HG03108 (cell line): ENCODE measurements around the gene MICAL2.

Experiments
- ATAC-seq: cut with Tn5 transposase; IDR thresholded peaks from one replicate; pipeline ENCODE4 v1.9.1; 2021; ENCODE audit warnings: moderate library complexity; ENCODE audit not compliant: unreplicated experiment

The MICAL2 gene

DNA sequence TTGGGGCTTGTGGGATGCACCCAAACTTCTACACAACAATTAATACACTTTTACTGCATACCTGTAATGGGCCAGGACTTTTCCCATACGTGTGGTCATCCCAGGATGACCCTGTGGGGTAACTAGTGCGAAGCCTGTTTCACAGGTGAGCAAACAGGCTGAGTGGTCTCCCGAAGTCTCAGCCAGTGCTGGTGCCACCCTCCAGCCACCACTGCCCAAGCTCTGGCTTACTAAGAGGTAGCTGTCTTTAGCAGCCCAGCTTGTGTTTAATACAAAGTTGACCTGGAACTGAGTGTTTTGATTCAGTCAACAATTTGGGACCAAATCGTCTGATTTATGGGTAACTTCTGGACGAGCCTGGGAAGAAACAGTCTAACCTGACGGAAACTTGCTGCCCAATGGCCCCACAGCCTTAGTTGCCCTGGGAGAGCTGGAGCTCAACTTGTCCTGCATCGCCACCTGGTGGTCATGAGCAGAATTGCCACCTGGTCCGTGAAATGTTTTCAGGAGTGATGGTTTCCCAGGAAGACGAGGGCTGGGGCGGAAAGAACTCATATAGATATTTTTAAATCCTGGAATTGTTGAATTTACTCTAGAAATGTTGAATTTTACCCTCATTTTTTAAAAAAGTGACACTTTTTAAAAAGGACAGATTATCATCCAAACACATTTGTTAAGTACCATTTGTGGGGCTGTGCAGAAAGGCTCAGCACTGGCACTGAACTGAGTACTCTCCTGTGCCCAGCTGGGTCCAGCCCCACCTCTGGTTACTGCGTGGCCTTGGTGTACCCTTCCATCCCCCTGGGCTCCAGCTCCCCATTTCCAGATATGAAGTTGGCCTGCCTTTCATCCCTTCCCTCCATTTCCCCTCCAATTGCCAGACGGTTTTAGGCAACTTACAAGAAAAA, 171.4 kb downstream of the MICAL2 start:
- ATAC-seq: no peak

DNA sequence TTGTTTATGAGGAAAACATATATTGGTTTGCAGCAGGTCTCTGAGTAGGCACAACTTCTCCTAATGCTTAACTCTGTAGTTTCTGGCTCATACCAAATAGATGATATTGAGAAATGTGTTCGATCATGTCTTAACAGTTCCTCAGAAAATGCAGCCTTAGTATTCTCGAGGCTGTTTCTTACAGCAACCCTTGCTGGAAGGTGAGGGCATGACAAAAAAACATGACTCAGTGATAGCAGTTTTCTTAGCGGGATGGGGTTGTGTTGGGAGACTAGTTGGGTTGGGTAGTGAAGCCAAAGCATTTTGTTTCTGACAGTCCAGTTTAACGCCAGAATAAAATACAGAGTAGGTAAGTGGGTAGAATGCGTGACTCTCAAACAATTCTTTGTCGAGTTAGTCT, 172.3 kb downstream of the MICAL2 start:
- no peak for ATAC-seq

DNA sequence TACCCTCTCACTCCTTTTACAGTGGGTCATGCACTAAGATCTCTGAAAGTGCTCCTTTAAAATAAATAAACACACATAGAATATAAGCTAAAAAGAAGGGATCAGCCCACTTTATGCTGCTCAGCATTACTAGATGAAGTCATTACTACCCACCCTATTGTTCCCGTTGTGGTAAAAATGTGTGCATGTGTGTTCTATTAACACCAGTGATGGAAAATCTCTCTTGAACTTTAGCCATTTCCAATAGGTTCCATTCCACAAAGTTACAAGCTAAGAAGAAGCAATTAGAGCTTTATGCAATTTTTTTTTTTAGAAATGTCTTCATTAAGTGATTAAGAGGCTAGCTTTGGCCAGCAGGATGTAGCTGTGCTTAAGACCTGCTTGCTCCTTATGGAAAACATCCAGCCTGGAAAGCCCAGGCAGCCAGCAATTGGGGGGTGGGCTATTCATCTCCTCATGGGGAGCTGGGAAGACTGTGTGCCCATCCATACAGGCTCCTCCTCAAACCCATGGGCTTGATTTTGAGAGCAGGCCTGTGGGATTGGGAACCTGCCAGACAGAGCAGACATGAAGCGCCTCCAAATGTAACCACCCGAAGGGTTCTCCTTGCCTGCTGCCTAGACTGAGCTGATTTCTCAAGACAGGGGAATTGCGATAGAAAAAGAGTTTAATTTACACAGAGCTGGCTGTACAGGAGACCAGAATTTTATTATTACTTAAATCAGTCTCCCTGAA, 174.1 kb downstream of the MICAL2 start:
- ATAC-seq: no peak

DNA sequence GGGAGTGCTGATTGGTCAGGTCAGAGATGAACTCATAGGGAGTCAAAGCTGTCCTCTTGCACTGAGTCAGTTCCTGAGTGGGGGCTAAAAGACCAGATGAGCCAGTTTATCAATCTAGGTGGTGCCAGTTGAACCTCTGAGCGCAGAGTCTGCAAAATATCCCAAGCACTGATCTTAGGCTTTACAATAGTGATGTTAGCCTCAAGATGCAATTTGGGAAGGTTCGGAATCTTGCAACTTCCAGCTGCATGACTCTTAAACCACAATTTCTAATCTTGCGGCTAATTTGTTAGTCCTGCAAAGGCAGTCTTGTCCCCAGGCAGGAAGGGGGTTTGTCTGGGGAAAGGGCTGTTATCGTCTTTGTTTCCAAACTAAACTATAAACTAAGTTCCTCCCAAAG, 174.7 kb downstream of the MICAL2 start:
- ATAC-seq: no peak

DNA sequence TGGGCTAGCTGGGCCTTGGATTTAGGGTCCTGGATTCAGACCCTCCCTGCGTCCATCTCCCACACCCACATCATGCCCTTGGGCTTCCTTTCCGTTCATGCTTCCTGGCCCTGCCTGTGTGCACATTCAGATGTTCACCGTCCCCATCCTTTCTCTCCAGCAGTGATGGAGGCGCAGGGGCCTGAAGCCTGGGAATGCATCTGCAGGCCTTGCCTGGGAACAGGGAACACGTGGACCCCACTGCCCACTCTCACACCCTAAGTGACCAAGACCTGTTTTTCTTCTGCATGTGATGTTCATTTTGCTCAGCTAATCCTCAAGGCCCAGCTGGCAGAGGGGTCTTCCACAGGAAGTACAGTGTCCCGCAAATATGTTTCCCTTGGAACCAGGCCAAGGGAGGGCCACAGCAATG, 175.4 kb downstream of the MICAL2 start:
- ATAC-seq: no peak

DNA sequence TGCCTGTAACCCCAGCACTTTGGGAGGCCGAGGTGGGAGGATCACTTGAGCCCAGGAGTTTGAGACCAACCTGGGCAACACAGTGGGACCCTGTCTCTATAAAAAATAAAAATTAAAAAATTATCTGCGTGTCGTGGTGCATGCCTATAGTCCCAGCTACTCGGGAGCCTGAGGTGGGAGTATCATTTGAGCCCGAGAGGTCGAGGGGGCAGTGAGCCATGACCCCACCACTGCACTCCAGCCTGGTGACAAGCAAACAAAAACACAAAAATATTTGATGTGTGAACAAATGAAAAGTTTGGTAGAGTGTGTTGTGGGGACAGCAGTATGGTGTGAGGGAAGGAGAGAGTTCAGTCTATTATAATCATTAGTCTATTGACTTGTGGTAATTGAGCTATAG, 176.2 kb downstream of the MICAL2 start:
- ATAC-seq: no peak

DNA sequence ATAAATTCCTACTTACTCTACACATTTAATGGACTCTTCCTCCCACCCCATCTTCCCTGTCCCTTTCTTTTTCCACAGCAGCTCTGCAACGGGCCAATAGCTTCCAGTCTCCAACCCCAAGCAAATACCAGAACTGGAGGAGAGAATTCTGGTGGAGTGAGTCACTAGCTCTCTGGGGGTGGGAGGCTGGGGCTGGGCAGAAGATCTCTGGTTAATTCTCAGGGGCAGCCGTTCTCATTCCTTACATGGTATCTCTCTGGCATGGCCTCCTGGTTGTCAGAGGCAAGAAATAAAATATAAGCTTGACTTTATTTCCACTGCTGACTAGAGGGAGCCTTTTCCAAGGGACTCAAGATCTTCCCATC, 176.6 kb downstream of the MICAL2 start:
- ATAC-seq: no peak

DNA sequence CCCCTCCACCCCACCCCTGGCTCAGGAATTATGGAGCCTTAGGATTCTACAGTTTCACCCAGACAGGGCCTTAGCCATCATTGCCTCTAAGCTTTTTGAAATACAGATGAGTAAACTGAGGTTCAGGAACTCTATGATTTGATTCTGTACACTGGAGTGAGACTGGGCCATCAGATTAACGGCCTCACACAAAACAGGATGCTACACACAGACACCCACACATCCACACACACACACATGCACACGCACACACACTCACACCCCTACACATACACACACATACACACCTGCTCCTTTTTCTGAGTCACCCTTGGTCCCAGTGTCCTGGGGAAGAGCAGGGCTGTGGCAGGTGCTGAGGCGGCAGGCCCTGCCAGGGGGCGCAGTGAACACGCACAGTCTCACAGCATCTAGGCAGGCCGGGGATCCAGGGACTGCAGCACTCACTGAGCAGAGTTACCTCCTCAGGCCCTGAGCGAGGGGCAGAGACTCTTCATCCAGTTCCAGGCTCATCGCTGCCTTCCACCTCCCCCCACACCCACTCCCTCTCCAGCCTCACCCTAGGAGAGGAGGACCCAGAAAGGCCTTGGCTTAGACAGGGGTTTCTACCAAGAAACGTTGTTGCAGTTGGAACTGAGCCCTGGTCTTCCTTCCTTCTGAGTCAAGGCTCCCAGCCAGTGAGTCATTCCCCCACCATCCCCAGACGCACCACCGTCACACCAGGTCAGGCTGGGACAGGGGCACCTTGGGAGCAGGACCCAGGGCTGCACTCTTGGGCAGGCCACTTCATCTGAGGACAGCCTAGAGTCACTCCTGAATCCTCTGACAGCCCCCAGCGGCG, 177.2 kb downstream of the MICAL2 start:
- no peak for ATAC-seq

DNA sequence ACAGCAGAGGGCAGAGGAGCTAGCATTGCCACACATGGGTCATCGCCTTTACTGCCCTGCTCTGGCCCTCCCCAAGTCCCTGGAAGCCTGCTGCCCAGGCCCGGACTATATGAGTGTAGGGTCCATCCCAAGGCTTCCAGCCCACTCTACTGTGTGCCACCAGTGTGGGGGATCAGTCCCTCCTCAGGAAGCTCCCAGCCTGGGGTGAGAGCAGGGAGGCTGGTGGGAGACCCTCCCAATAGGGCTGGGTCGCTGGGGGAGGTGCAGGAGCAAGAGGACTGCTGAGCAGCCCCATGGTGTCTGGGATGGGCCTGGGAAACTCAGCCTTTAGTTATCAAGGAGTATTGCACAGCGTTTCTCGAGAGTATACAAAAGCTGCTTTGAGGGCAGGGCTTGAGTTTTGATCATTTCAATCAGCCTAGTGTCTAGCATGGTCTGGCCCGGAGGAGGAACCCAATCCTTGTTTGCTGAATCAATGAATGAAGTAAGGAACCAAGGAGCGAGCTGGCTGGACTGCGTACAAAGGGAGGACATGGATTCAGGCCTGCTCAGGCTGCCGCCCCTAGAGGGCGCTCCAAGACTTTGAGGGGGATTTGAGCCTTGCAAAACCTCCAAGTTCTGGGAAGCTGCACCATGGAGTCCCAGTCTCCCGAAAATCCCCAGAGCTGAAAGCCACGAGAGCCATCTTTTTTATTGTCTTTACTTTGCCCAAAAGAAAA, 178.0 kb downstream of the MICAL2 start:
- ATAC-seq: no peak

DNA sequence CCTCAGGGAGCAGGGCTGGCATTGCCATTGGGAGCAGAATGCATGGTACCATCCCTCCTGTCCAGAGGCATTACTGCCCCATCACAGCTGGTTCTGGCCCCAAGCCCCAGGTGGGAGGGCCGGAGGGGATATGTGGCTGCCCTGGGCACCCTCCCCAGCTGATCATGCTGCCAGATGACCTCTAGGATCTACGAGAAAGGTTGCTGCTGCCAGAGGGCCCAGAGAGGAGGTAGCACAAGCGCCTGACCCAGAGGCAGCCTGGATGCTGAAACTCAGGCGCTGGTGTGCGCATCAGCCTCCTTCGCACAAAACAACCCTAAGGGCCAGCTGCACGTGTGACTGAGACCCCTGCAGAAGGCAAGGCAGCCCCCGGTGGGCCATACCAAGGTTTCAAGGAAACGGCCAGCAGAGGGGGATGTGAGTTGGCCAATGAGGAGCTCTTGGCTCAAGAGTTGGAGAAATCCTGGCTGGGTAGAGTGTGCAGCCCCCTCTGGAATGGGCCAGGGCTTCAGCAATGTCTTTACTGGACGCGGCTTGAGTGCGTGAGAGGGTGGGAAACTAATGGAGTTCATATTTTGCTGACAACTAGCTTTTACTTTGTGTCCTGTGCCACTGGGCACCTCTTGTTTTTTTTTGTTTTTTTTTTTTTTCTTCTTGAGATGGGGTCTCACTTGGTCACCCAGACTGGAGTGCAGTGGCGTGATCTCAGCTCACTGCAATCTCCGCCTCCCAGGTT, 178.7 kb downstream of the MICAL2 start:
- ATAC-seq: no peak

DNA sequence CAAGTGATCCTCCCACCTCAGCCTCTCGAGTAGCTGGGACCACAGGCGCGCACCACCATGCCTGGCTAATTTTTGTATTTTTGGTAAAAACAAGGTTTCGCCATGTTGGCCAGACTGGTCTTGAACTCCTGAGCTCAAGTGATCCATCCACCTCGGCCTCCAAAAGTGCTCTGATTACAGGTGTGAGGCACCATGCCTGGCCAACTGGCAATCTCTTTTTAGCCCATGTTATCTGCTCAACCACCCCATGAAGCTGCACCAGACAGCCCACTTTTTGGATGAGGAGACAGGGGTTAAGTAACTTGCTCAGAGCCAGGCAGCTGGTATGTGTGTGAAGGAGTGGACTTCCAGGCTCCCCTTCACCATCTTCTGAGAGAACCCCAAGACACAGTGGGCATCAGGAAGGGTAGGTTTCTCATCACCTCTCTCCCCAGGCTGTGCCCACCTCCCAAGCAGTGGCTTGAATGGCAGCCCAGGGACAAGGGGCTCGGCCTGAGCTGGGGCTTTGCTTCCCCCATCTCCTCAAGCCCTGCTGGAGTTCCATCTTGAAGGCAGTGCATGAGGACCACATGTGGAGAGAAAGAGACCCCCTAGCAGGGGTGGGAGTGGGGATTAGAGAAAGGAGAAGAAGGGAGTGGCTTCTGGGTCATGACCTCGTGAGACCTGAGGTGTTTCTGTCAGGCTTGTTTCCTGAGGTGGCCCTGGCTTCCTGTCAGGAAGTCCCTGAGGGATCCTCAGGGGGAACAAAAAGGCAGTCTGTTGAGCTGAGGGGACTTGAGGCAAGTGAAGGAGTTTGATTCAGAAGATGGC, 179.5 kb downstream of the MICAL2 start:
- no peak for ATAC-seq

DNA sequence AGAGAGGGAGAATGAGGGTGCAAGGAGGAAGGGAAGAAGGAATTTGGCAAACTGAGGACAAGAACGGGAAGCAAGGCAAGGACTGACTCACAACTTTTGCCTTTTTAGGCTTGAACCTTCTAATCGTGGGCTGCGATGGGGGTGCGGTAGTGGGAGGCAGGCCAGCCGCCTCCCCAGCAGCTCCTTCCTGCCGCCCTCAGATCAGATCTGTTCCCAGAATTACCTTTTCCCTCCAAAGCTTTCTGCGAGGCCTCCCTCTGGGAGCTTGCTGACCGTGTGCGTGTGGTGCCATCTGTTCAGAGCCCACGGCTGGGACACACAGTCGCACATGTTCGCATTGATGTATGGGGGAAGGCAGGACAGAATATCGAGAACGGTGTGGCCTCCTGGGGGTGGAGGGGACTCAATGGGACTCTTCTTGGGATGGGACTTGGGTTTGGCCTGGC, 180.1 kb downstream of the MICAL2 start:
- ATAC-seq: no peak

DNA sequence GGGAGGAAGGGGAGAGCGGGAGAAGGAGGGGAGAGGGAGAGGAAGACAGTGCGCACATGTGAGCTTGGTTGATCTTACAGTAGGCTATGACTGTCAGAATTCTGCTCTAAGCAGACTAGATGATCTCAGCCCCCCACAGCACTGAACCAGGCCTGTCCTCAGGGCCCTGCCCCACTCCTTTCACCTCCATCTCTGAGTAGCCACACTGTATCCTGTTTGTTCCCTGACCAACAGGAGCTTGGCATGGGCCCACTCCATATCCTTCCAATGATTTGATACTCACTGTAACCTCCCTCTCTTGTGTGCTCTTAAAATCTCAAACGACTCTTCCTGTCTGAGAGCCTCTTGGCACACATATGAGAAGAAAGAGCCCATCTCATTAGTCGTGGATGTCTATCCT, 180.9 kb downstream of the MICAL2 start:
- no peak for ATAC-seq

DNA sequence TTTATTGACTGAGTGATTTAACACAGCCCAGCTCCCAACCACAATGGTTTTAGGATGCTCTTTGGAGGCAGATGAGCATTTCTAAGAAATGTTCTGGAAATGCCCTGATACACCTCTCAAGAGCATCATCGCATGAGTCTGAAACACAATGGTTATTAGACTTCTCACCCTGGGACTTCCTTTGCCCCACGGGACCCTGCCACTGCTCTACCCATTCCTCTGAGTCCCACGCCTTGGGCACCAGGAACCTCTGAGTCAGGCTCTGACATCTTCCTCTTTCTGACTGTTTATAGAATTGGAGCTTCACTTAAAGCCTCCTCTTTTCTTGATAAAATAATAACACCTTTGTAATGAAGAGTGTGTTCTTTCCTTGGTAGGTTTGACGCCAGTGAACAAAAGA, 181.4 kb downstream of the MICAL2 start:
- no peak for ATAC-seq

DNA sequence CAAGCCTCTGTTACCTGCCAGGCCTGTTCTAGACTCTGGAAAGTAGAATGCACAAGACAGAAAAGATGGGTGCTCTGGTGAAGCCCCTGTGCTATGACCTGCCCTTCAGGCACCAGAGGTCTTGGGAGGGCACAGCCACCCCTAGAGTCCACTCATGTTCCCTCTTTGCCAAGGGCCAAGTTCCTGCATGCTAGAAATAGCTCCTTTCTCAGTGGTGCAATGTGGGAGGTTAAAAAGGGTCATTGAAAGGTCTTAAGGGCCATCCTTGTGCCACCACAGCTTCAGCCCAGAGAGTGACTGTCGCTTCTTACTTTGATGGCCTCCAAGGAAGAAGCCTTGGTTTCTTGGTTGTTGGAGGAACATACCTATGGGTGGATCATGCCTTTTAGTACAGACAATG, 182.4 kb downstream of the MICAL2 start:
- ATAC-seq: no peak

DNA sequence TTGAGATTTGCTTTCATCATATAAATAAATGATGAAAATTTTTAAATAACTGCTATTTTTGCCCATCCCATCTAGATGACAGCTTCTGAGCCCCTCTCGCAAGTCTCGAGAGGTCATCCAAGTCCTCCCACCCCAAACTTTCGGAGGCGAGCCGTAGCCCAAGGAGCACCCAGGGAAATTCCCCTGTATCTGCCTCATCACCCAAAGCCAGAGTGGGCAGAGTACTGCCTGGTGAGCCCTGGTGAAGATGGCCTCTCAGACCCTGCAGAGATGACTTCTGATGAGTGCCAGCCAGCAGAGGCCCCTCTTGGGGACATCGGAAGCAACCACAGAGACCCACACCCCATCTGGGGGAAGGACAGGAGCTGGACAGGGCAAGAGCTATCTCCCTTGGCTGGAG, 183.1 kb downstream of the MICAL2 start:
- ATAC-seq: no peak

DNA sequence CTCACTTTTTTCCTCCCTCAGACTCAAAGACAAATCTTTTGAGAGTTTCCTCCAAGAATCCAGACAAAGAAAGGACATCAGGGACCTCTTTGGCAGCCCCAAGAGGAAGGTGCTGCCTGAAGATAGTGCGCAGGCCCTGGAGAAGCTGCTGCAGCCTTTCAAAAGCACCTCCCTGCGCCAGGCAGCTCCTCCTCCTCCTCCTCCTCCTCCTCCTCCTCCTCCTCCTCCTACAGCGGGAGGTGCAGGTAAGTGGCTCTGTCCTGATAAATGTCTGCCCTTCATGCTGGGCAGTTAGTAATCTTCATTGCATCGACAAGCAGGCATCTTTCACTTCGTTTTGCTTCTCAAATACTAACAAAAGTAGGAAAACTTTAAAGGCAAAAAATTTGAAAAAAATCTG, 184.2 kb downstream of the MICAL2 start:
- ATAC-seq: no peak

DNA sequence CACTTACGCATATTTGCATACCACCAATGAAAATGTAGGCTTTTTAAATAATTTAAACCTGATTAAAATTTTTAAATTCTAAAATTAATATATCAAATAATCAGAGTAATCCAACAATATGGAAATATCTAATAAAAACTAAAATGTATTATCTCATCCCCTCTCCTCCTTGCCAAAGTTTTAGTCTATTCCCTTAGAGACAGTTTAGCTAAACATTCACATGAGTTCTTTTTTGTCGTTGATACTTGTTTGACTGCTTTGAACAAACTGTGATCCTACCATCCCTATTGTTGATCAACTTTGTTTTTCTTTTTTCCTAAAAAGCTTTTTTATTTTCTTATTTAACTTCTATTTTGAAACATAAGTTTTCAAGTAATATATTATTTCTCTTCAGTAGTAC, 185.6 kb downstream of the MICAL2 start:
- no peak for ATAC-seq

DNA sequence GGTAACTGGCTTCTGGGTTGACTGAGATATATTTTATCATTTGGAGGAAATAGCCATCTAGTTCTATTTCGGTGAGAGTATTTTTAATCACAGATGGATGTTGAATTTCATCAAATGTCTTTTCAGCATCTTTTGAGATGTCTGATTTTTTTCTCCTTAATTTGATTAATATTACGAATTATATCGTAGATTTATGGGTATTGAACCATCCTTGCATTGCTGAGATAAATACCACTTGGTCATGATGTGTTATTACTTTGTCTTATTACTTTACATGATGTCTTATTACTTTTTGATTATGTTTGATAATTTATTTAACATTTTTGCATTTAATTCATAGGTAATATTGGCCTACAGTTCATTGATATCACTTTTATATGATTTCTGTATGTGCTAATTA, 188.2 kb downstream of the MICAL2 start:
- ATAC-seq: no peak
